H1 (cell line): ENCODE data around the gene IL16. TPM values are rescaled to one million over a fixed set of nuclear protein-coding genes. Genes with fewer than 3 reads are reported as not detected.
"Not testable (repeated sequence)": the region's sequence is repeated elsewhere in the genome, so short reads cannot be mapped to it uniquely, and the experiment has no call there.

Experiments used
- CTCF ChIA-PET: fragments of 300-600 bp; sonication (Branson Sonifier 250); formaldehyde crosslinking; loops from one replicate; lab custom pipeline; 2021; ENCODE audit not compliant: partially characterized antibody; lab: Charles Lee
- POLR2A ChIA-PET: fragments of 300-600 bp; sonication (Branson Sonifier 250); formaldehyde crosslinking; loops from one replicate; lab custom pipeline; 2021; ENCODE audit warnings: inconsistent platforms; ENCODE audit not compliant: partially characterized antibody; lab: Charles Lee
- DNase-seq, 2 experiments: peaks; one replicate each; pipeline versions ENCODE4 v3.0.0 to v3.0.0-alpha.2; 2010 to 2022; ENCODE audit warnings: low spot score in 2 of 2, low read depth in 1 of 2, mixed read lengths in 1 of 2
- FAIRE-seq: peaks from 2 replicates; lab custom pipeline; 2011; peaks lifted over from hg19 to GRCh38; lab: Jason Lieb, UNC
- H2AFZ ChIP-seq: 2 replicates; pipeline ENCODE4 v1.8.1; 2012; ENCODE audit warnings: low read length, inconsistent platforms
- H2AK5ac ChIP-seq: 2 replicates; pipeline ENCODE4 v1.6.1; 2013; ENCODE audit warnings: low read depth, low read length
- H2BK120ac ChIP-seq: replicated peaks from 2 replicates; pipeline ENCODE3; 2013; ENCODE audit warnings: low read depth, low read length, inconsistent platforms
- H2BK12ac ChIP-seq: 2 replicates; pipeline ENCODE4 v1.6.1; 2013; ENCODE audit warnings: low read depth, low read length
- H2BK15ac ChIP-seq: 2 replicates; pipeline ENCODE4 v1.6.1; 2013; ENCODE audit warnings: low read length
- H2BK20ac ChIP-seq: 2 replicates; pipeline ENCODE4 v1.6.1; 2013; ENCODE audit warnings: low read length
- H2BK5ac ChIP-seq: 2 replicates; pipeline ENCODE4 v1.6.1; 2013; ENCODE audit warnings: low read depth, low read length
- H3K14ac ChIP-seq: 2 replicates; pipeline ENCODE4 v1.6.1; 2013; ENCODE audit warnings: inconsistent platforms; ENCODE audit not compliant: insufficient read length
- H3K18ac ChIP-seq: 2 replicates; pipeline ENCODE4 v1.6.1; 2013; ENCODE audit warnings: low read length; ENCODE audit errors: extremely low read depth
- H3K23ac ChIP-seq: 2 replicates; pipeline ENCODE4 v1.6.1; 2013; ENCODE audit warnings: inconsistent platforms; ENCODE audit not compliant: insufficient read length
- H3K23me2 ChIP-seq: 2 replicates; pipeline ENCODE4 v1.6.1; 2013; ENCODE audit warnings: low read depth, low read length
- H3K27ac ChIP-seq: 2 replicates; pipeline ENCODE4 v1.6.1; 2011; ENCODE audit warnings: low read depth, low read length, inconsistent platforms
- H3K27me3 ChIP-seq, 4 experiments: replicated peaks in 1 of 4; 1 replicate in 1 of 4; 2 replicates in 3 of 4; pipeline versions ENCODE4 v1.6.1 to v1.8.1; 2011 to 2013; ENCODE audit warnings: low read length in 3 of 4, mild to moderate bottlenecking in 3 of 4, inconsistent platforms in 2 of 4, mixed read lengths in 2 of 4, moderate library complexity in 1 of 4; ENCODE audit not compliant: control insufficient read depth in 3 of 4, insufficient read depth in 3 of 4; ENCODE audit errors: extremely low read depth in 1 of 4
- H3K36me3 ChIP-seq, 4 experiments: 2 replicates each; pipeline versions ENCODE4 v1.6.1 to v1.8.1; 2011 to 2013; ENCODE audit warnings: mild to moderate bottlenecking in 4 of 4, low read length in 3 of 4, moderate library complexity in 2 of 4, control low read depth in 1 of 4, inconsistent platforms in 1 of 4; ENCODE audit not compliant: insufficient read depth in 4 of 4, control insufficient read depth in 2 of 4
- H3K4ac ChIP-seq: replicated peaks from 2 replicates; pipeline ENCODE3; 2013; ENCODE audit warnings: low read length, low read depth, mixed read lengths, inconsistent platforms; ENCODE audit not compliant: insufficient read length
- H3K4me1 ChIP-seq, 4 experiments: replicated peaks in 1 of 4; 1 replicate in 1 of 4; 2 replicates in 3 of 4; pipeline versions ENCODE4 v1.6.1 to v1.8.1; 2011 to 2013; ENCODE audit warnings: low read length in 3 of 4, inconsistent platforms in 2 of 4, mixed read lengths in 1 of 4; ENCODE audit not compliant: insufficient read depth in 4 of 4, control insufficient read depth in 3 of 4
- H3K4me2 ChIP-seq, 2 experiments: 2 replicates each; pipeline versions ENCODE4 v1.6.1 to v1.8.1; 2011 to 2013; ENCODE audit warnings: low read depth in 2 of 2, low read length in 2 of 2, control low read depth in 1 of 2, inconsistent platforms in 1 of 2, mild to moderate bottlenecking in 1 of 2; ENCODE audit not compliant: insufficient read depth in 1 of 2
- H3K4me3 ChIP-seq, 4 experiments: fragments of 200-600, 300-600 bp in 1 of 4; sonication (generic), shearing (Covaris generic), sonication (Bioruptor Twin) in 1 of 4; 2 replicates each; pipeline versions ENCODE4 v1.5.1 to v1.8.1; 2011 to 2016; ENCODE audit warnings: low read length in 4 of 4, low read depth in 3 of 4, control low read depth in 2 of 4, inconsistent platforms in 2 of 4, mild to moderate bottlenecking in 2 of 4, mixed read lengths in 1 of 4, moderate library complexity in 1 of 4; ENCODE audit not compliant: insufficient read depth in 2 of 4; ENCODE audit errors: extremely low read depth in 1 of 4
- H3K56ac ChIP-seq: replicated peaks from 2 replicates; pipeline ENCODE3; 2013; ENCODE audit warnings: low read depth, mild to moderate bottlenecking, mixed read lengths, low read length, inconsistent platforms; ENCODE audit not compliant: insufficient read length
- H3K79me1 ChIP-seq: 2 replicates; pipeline ENCODE4 v1.6.1; 2013; ENCODE audit warnings: low read depth, low read length, control low read depth
- H3K79me2 ChIP-seq, 2 experiments: 2 replicates each; pipeline versions ENCODE4 v1.6.1 to v1.8.1; 2012 to 2013; ENCODE audit warnings: low read length in 2 of 2, mild to moderate bottlenecking in 2 of 2, inconsistent platforms in 1 of 2; ENCODE audit not compliant: insufficient read depth in 2 of 2, control insufficient read depth in 1 of 2
- H3K9ac ChIP-seq, 4 experiments: replicated peaks in 1 of 4; 1 replicate in 1 of 4; 2 replicates in 3 of 4; pipeline versions ENCODE4 v1.6.1 to v1.8.1; 2011 to 2013; ENCODE audit warnings: low read depth in 3 of 4, low read length in 3 of 4, control low read depth in 2 of 4, mild to moderate bottlenecking in 2 of 4, moderate library complexity in 2 of 4, inconsistent platforms in 1 of 4; ENCODE audit errors: extremely low read depth in 1 of 4
- H3K9me3 ChIP-seq, 2 experiments: 2 replicates each; pipeline versions ENCODE4 v1.6.1 to v1.8.1; 2012 to 2013; ENCODE audit warnings: mild to moderate bottlenecking in 2 of 2, moderate library complexity in 2 of 2, control low read depth in 1 of 2, inconsistent platforms in 1 of 2, low read depth in 1 of 2, low read length in 1 of 2, mixed read lengths in 1 of 2; ENCODE audit not compliant: insufficient read depth in 2 of 2
- H4K20me1 ChIP-seq, 2 experiments: replicated peaks in 1 of 2; 2 replicates each; pipeline versions ENCODE3 to v1.8.1; 2011 to 2013; ENCODE audit warnings: inconsistent platforms in 2 of 2, low read length in 2 of 2, mild to moderate bottlenecking in 1 of 2; ENCODE audit not compliant: insufficient read depth in 2 of 2, control insufficient read depth in 1 of 2
- H4K5ac ChIP-seq: 2 replicates; pipeline ENCODE4 v1.6.1; 2013; ENCODE audit warnings: low read length, low read depth, mixed read lengths, inconsistent platforms; ENCODE audit not compliant: insufficient read length
- H4K8ac ChIP-seq: 2 replicates; pipeline ENCODE4 v1.8.0; 2013; ENCODE audit warnings: mild to moderate bottlenecking, moderate library complexity, low read length, inconsistent platforms; ENCODE audit not compliant: insufficient read depth; ENCODE audit errors: extremely low read depth
- H4K91ac ChIP-seq: replicated peaks from 2 replicates; pipeline ENCODE3; 2013; ENCODE audit warnings: low read length, mixed read lengths, inconsistent platforms; ENCODE audit not compliant: insufficient read length
- WGBS, 2 experiments: shearing (Covaris generic) in 1 of 2; methylation state at CpG; one replicate each; pipeline versions ENCODE4 v1.1.6 to v1.1.7; 2013 to 2015; ENCODE audit warnings: low lambda C conversion rate in 2 of 2, mixed read lengths in 2 of 2, inconsistent platforms in 1 of 2, low coverage in 1 of 2, missing lambda C conversion rate in 1 of 2; ENCODE audit not compliant: insufficient replicate concordance in 2 of 2, insufficient coverage in 1 of 2, insufficient read length in 1 of 2; ENCODE audit errors: extremely low coverage in 1 of 2, missing lambda C conversion rate in 1 of 2; 5-methylcytosine and 5-hydroxymethylcytosine counted together
- polyA plus RNA-seq, 7 experiments: library from polyadenylated mRNA; depleted of rRNA in 3 of 7; stranded (reverse) in 5 of 7; unstranded in 2 of 7; fragments of >200 nt in 5 of 7; fragments of 200-250 nt in 2 of 7; gene quantifications; 1 replicate in 5 of 7; 2 replicates in 1 of 7; 4 replicates in 1 of 7; pipeline versions ENCODE4 v1.2.1 to v1.2.3, GENCODE V29; 2011 to 2013; ENCODE audit warnings: missing spikeins in 2 of 7, mixed read lengths in 2 of 7
- total RNA-seq: library from RNA; stranded (reverse); fragmentation: NEBNext Ultra II Directional; extraction: Animal tissue kit (Norgen Biotek cat#: 25700); gene quantifications from 2 replicates; pipeline ENCODE4 v1.2.1, GENCODE V29; 2021

The IL16 gene
- total and polyA plus RNA-seq, 2 of the 8 experiments (the other 6 are each of a cell fraction or from before 2014, with no cell fraction given): 0.03 to 0.09 TPM

DNA sequence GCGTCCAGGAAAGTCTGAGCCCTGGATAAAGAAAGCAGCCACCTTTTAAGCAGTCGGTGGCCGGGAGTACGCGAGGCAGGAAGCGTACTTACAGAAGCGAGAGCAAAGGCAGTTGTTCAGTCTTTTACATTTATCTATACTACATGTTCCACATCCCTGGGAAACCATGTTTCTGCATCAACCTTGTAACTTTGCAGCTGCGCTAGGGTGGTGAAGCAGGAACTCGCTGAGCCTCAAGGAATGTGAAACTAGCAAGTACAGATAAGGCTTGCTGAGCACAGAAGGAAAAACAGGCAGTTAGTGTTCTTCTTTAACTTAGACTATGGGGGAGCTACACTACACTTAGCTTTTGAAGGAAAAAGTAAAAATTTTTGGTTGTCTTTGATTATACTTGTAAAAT is 134.5 kb downstream of the IL16 start:
- 89% methylated on average over 9 of the region's 9 CpGs; no CpG with 5 or more reads in 1 of the 2 experiments for WGBS, 2 experiments
- H3K56ac ChIP-seq, H3K23ac ChIP-seq, H3K9ac ChIP-seq, FAIRE-seq, H2AK5ac ChIP-seq, H4K8ac ChIP-seq, H3K23me2 ChIP-seq, H3K14ac ChIP-seq, H2BK5ac ChIP-seq, H2BK120ac ChIP-seq, H4K20me1 ChIP-seq, H2AFZ ChIP-seq, DNase-seq, H2BK20ac ChIP-seq, POLR2A ChIA-PET, H3K9me3 ChIP-seq, H3K4me2 ChIP-seq, H4K5ac ChIP-seq, H3K27me3 ChIP-seq, H3K36me3 ChIP-seq, H4K91ac ChIP-seq, H3K18ac ChIP-seq, H3K4ac ChIP-seq, H2BK15ac ChIP-seq, H3K79me2 ChIP-seq, H3K27ac ChIP-seq, H3K4me3 ChIP-seq, H3K79me1 ChIP-seq, H3K4me1 ChIP-seq, H2BK12ac ChIP-seq: not testable (repeated sequence)
- CTCF ChIA-PET: interaction anchor here (0.6 to 1.9 kb wide), 3 partner anchors 26 to 64 kb away, joined by 3 to 5 read pairs (median 3); no protein-coding TSS in a partner anchor
